ENCODE data around the gene CHST6. TPM values are rescaled to one million over a fixed set of nuclear protein-coding genes. Genes with fewer than 3 reads are reported as not detected.

CHST6 gene
- 0.21 TPM for polyA plus RNA-seq (2012; ENCODE audit: insufficient read length, low read depth)

DNA sequence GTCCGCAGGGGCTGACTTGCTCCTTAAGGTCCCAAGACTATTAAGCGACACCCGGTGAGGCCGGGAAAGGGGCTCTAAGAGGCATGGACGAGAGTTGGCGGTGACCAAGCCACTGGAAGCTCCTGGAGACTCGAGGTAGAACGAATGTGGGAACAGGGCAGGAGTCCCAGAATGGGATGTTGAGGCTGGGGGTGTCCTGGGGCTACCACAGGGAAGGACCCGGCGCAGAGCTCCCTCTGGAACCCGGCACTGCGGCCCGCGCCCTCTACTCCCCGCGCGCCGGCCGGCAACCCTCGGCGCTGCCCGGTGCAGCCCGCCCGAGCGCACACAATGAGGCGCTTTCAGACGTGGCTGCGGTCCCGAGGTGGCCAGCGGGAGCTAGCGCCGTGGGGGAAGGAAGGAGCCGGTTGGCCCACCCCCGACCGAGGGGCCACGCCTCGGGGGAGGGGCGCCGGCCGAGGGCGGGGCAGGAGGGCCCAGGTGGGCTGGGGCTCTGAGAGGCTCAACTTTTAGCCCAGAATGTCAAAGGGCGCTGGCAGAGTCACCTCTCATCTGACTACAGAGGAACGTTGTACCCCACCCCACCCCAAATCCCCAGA, at the start of gene CHST6:
TSS of gene CHST6 (minus strand) at position 366 of the 599 bp plus-strand sequence. CDS start 15,613 bp downstream, outside the sequence.
- TF ChIP-seq SIN3A (IDR thresholded peaks at IDR 0.05; ENCODE audit: borderline replicate concordance, insufficient read depth, low read length) (no peak), REST (IDR thresholded peaks at IDR 0.05; ENCODE audit: insufficient read depth in 1 of 2, low read depth in 2 of 2, low read length in 2 of 2) (no peak), TAF1 (IDR thresholded peaks at IDR 0.05; ENCODE audit: borderline replicate concordance, insufficient read depth, low read length) (no peak), FOXP2 (optimal IDR thresholded peaks at IDR 0.05; ENCODE audit: borderline replicate concordance, extremely low read depth, extremely low read length, insufficient read depth) (no peak), POLR2AphosphoS5 (IDR thresholded peaks at IDR 0.05; ENCODE audit: low read depth, low read length) (no peak)

DNA sequence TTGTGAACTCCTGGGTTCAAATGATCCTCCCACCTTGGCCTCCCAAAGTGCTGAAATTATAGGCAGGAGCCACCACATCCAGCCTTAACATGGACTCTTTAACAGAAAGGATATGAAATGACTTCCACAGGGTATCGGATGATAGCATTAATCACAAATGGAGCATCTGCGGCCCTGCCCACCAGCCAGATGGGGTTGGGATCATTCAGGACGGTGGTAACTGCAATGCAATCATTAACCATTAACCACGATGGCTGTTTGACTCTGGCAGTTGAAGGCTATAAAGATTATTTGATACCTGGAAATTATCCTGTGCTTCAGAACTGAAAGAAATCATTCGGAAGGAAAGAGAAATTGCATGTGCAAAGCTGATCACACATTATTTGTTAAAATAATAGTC, 46.0 kb upstream of the CHST6 start:
- TF ChIP-seq POLR2AphosphoS5 (IDR thresholded peaks at IDR 0.05; ENCODE audit: low read depth, low read length) (no peak), REST (IDR thresholded peaks at IDR 0.05; ENCODE audit: insufficient read depth in 1 of 2, low read depth in 2 of 2, low read length in 2 of 2) (no peak), TAF1 (IDR thresholded peaks at IDR 0.05; ENCODE audit: borderline replicate concordance, insufficient read depth, low read length) (no peak), SIN3A (IDR thresholded peaks at IDR 0.05; ENCODE audit: borderline replicate concordance, insufficient read depth, low read length) (no peak), FOXP2 (optimal IDR thresholded peaks at IDR 0.05; ENCODE audit: borderline replicate concordance, extremely low read depth, extremely low read length, insufficient read depth) (no peak)

- no peak for TF ChIP-seq POLR2AphosphoS5 (IDR thresholded peaks at IDR 0.05; ENCODE audit: low read depth, low read length)
- no peak for TF ChIP-seq FOXP2 (optimal IDR thresholded peaks at IDR 0.05; ENCODE audit: borderline replicate concordance, extremely low read depth, extremely low read length, insufficient read depth)
- TF ChIP-seq TAF1 (IDR thresholded peaks at IDR 0.05; ENCODE audit: borderline replicate concordance, insufficient read depth, low read length): no peak
- TF ChIP-seq REST (IDR thresholded peaks at IDR 0.05; ENCODE audit: insufficient read depth in 1 of 2, low read depth in 2 of 2, low read length in 2 of 2): no peak
- no peak for TF ChIP-seq SIN3A (IDR thresholded peaks at IDR 0.05; ENCODE audit: borderline replicate concordance, insufficient read depth, low read length)
These were observed 42.5 kb upstream of the CHST6 start for GRCh38 chr16:75537776-75538175.

GRCh38 chr16:75535901-75536300, 40.7 kb upstream of the CHST6 start, which contains the start of gene CHST5:
CHST5 (minus strand) TSS chr16:75536108; CDS start chr16:75530384, 5,724 bp downstream.
- TF ChIP-seq REST (IDR thresholded peaks at IDR 0.05; ENCODE audit: insufficient read depth in 1 of 2, low read depth in 2 of 2, low read length in 2 of 2): no peak
- no peak for TF ChIP-seq POLR2AphosphoS5 (IDR thresholded peaks at IDR 0.05; ENCODE audit: low read depth, low read length)
- no peak for TF ChIP-seq FOXP2 (optimal IDR thresholded peaks at IDR 0.05; ENCODE audit: borderline replicate concordance, extremely low read depth, extremely low read length, insufficient read depth)
- TF ChIP-seq TAF1 (IDR thresholded peaks at IDR 0.05; ENCODE audit: borderline replicate concordance, insufficient read depth, low read length): no peak
- TF ChIP-seq SIN3A (IDR thresholded peaks at IDR 0.05; ENCODE audit: borderline replicate concordance, insufficient read depth, low read length): no peak

Data from PFSK-1 (cell line).